DND-41 (cell line): Measurements from ENCODE around the gene DDX39A.

Experiments
- EZH2 ChIP-seq: IDR thresholded peaks from 3 replicates; pipeline ENCODE4 v1.6.1; 2012; ENCODE audit warnings: borderline replicate concordance, low read depth, mild to moderate bottlenecking, moderate library complexity, low read length, inconsistent platforms; ENCODE audit not compliant: severe bottlenecking
- TF ChIP-seq, protein P1 (sequence below): IDR thresholded peaks from 2 replicates; pipeline ENCODE4 v1.5.1; 2012; ENCODE audit warnings: borderline replicate concordance, low read length, moderate library complexity, mild to moderate bottlenecking; ENCODE audit not compliant: poor library complexity, severe bottlenecking; ENCODE audit errors: extremely low read depth

DNA sequence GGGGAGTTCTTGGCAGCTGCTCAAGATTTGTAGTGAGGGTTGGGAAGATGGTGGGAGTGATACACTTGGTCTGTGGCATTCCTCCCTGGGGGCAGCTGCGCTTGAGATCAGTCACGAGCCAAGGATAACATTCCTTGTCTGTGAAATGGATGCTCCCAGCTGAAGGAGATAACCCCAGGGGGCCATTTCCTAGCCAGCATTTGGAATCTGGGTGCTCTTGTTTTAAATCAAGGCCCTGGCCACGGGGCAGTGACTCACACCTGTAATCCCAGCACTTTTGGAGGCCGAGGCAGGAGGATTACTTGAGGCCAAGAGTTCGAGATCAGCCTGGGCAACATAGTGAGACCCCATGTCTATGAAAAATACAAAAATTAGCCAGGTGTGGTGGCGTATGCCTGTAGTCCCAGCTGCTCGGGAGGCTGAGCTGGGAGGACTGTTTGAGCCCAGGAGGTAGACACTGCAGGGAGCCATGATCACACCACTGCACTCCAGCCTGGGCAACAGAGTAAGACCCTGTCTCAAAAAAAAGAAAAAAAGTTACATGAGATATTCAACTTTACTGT is 18.5 kb upstream of the DDX39A start:
- TF ChIP-seq, protein P1, sequence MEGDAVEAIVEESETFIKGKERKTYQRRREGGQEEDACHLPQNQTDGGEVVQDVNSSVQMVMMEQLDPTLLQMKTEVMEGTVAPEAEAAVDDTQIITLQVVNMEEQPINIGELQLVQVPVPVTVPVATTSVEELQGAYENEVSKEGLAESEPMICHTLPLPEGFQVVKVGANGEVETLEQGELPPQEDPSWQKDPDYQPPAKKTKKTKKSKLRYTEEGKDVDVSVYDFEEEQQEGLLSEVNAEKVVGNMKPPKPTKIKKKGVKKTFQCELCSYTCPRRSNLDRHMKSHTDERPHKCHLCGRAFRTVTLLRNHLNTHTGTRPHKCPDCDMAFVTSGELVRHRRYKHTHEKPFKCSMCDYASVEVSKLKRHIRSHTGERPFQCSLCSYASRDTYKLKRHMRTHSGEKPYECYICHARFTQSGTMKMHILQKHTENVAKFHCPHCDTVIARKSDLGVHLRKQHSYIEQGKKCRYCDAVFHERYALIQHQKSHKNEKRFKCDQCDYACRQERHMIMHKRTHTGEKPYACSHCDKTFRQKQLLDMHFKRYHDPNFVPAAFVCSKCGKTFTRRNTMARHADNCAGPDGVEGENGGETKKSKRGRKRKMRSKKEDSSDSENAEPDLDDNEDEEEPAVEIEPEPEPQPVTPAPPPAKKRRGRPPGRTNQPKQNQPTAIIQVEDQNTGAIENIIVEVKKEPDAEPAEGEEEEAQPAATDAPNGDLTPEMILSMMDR = no peak
- TF ChIP-seq EZH2 = no peak
